HepG2 (cell line): ENCODE results near the gene IDH3A.

Experiments used
- ATF4 ChIP-seq, 2 experiments: fragments of 450-650 bp in 1 of 2; sonication (generic) in 1 of 2; formaldehyde crosslinking; IDR thresholded peaks; 2 replicates each; pipeline versions ENCODE4 v1.5.0 to v1.8.0; 2020 to 2022; ENCODE audit warnings: mild to moderate bottlenecking in 1 of 2, missing genetic modification reagents in 1 of 2
- CTCF ChIP-seq: sonication (generic); formaldehyde crosslinking; IDR thresholded peaks from 2 replicates; pipeline ENCODE4 v1.5.0; 2020; ENCODE audit warnings: mild to moderate bottlenecking, missing genetic modification reagents, moderate library complexity
- EZH2 ChIP-seq: conservative IDR thresholded peaks from 2 replicates; pipeline ENCODE4 v1.6.1; 2012; ENCODE audit warnings: mild to moderate bottlenecking, low read depth, low read length, moderate library complexity
- HOXD1 ChIP-seq: sonication (generic); formaldehyde crosslinking; IDR thresholded peaks from 2 replicates; pipeline ENCODE4 v1.5.0; 2020; ENCODE audit warnings: missing genetic modification reagents
- MAFG ChIP-seq: sonication (generic); formaldehyde crosslinking; IDR thresholded peaks from 2 replicates; pipeline ENCODE4 v1.5.1; 2020; ENCODE audit warnings: mild to moderate bottlenecking, missing genetic modification reagents
- POGZ ChIP-seq: sonication (generic); formaldehyde crosslinking; IDR thresholded peaks from 2 replicates; pipeline ENCODE4 v1.4.0; 2020; ENCODE audit warnings: mild to moderate bottlenecking, missing genetic modification reagents
- RERE ChIP-seq: IDR thresholded peaks from 2 replicates; pipeline ENCODE4 v1.6.1; 2016; ENCODE audit warnings: low read depth, missing genetic modification reagents, missing compliant biosample characterization
- ZBTB33 ChIP-seq: sonication (generic); formaldehyde crosslinking; IDR thresholded peaks from 2 replicates; pipeline ENCODE4 v1.4.0; 2020; ENCODE audit warnings: missing genetic modification reagents
- ZNF20 ChIP-seq: sonication (generic); formaldehyde crosslinking; IDR thresholded peaks from 2 replicates; pipeline ENCODE4 v1.4.0; 2020; ENCODE audit warnings: mild to moderate bottlenecking, moderate library complexity, missing genetic modification reagents
- ZNF747 ChIP-seq: sonication (generic); formaldehyde crosslinking; IDR thresholded peaks from 2 replicates; pipeline ENCODE4 v1.8.1; 2023; ENCODE audit warnings: missing genetic modification reagents, mild to moderate bottlenecking, borderline replicate concordance

- TF ChIP-seq ZNF747 (no peak), ZNF20 (CRISPR knock-in tag) (no peak), ZBTB33 (CRISPR knock-in tag) (no peak), RERE (CRISPR knock-in tag) (no peak), EZH2 (no peak), CTCF (CRISPR knock-in tag) (0 out of 2 replicates have a peak, but pooled peaks have one; percentile 8), MAFG (no peak), POGZ (no peak), ATF4 (CRISPR knock-in tag; IDR thresholded peaks at IDR 0.05) (no peak), HOXD1 (CRISPR knock-in tag) (no peak)
Observed at GRCh38 chr15:78102741-78103140, 46.4 kb upstream of the IDH3A start.
